Activated CD4-positive, alpha-beta memory T cell treated with anti-CD3 and anti-CD28 coated beads for 36 hours (primary cell): ENCODE results near the gene AKR1A1. TPM values are rescaled to one million over a fixed set of nuclear protein-coding genes. Genes with fewer than 3 reads are reported as not detected.
A peak's percentile ranks its signal among the peaks of the same experiment; 100 is the strongest.
"Not testable (repeated sequence)": the region's sequence is repeated elsewhere in the genome, so short reads cannot be mapped to it uniquely, and the experiment has no call there.

Experiments
- CTCF ChIA-PET: fragments of 350-600 bp; sonication (Branson Sonifier 250); formaldehyde crosslinking; loops from one replicate; lab custom pipeline; 2021; ENCODE audit warnings: antibody characterized with exemption, inconsistent platforms; lab: Charles Lee
- POLR2A ChIA-PET: fragments of 350-600 bp; sonication (Branson Sonifier 250); formaldehyde crosslinking; loops from one replicate; lab custom pipeline; 2021; ENCODE audit warnings: antibody characterized with exemption; lab: Charles Lee
- DNase-seq: peaks from one replicate; pipeline ENCODE4 v3.0.0-alpha.2; 2020
- H3K27ac Mint-ChIP-seq: one replicate; pipeline ENCODE4 v1.8.0; 2021; ENCODE audit warnings: mixed read lengths
- H3K27me3 Mint-ChIP-seq: one replicate; pipeline ENCODE4 v1.8.0; 2021; ENCODE audit warnings: mixed read lengths
- H3K36me3 Mint-ChIP-seq: one replicate; pipeline ENCODE4 v1.8.0; 2021; ENCODE audit warnings: mixed read lengths
- H3K4me1 Mint-ChIP-seq: one replicate; pipeline ENCODE4 v1.8.0; 2021; ENCODE audit warnings: low read depth, mixed read lengths
- H3K4me3 Mint-ChIP-seq: one replicate; pipeline ENCODE4 v1.8.0; 2021; ENCODE audit warnings: mild to moderate bottlenecking, mixed read lengths
- H3K9me3 Mint-ChIP-seq: one replicate; pipeline ENCODE4 v1.8.0; 2021; ENCODE audit warnings: mixed read lengths
- intact Hi-C: fragments of 100-400 bp; cut with micrococcal nuclease; formaldehyde crosslinking; loops from one replicate; pipeline ENCODE4 v1.15.1; 2023
- total RNA-seq, 2 experiments: library from RNA; stranded (reverse); gene quantifications; one replicate each; pipeline ENCODE4 v1.2.3, GENCODE V29; 2021

AKR1A1 gene
- total RNA-seq, 2 experiments from 2014 or later: 184 TPM

DNA sequence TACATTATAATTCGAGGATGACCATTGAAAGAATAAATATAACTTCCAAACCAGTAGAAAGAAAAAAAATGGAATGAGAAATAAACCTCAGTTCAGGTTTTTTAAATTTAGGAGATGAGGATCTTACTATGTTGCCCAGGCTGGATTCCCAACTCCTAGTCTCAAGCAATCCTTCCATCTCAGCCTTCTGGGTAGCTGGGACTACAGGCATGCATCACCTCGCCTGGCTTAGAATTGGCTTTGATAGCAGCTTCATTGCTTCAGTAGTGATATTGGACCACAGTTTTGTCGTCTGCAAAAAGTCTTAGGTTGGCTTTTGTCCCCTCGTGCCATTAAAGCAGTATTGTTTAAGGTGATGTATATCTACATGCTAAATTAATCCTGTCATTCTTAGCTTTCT lies 36.1 kb downstream of the AKR1A1 start:
- POLR2A ChIA-PET: interaction anchor here (1.1 to 5.1 kb wide), 3 partner anchors 65 to 247 kb away, joined by 3 to 32 read pairs (median 14); partner anchors contain the start of genes MUTYH, PRDX1 and TOE1
- H3K4me3 Mint-ChIP-seq: peak overlapping the region; percentile 99
- no peaks in the 10 kb centered on the region for H3K9me3 Mint-ChIP-seq

DNA sequence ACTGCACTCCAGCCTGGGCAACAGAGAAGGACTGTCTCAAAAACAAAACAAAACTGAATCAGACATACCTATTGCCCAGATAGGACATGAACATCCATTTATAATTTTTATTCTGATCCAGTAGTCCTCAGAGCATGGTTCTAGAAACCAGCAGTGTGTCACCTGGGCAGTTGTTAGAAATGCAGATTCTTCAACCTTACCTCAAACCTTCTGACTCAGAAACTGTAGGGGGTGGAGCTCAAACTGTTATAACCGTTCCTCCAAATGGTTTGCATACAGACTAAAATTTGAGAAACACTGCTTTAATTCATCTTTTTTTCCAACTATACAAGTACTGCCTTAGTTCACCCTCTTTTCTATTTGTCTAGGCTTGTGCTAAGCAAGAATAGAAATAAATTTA lies 39.2 kb downstream of the AKR1A1 start:
- POLR2A ChIA-PET: interaction anchor here (2.2 kb wide), 1 partner anchor 68 kb away, joined by 7 read pairs; the partner anchor contains the start of gene PRDX1
- no peak overlapping the region for H3K4me3 Mint-ChIP-seq
- no peak for DNase-seq
- H3K27ac Mint-ChIP-seq: no peak overlapping the region
- peaks cover 36% of the 10 kb centered on the region for H3K4me1 Mint-ChIP-seq
- CTCF ChIA-PET: interaction anchor here (1.3 kb wide), 1 partner anchor 77 kb away, joined by 4 read pairs; no protein-coding TSS in a partner anchor
- intact Hi-C loops: loop anchor here (5.0 to 10.0 kb wide), 2 partner anchors 252 to 865 kb away; no protein-coding TSS in a partner anchor
- H3K36me3 Mint-ChIP-seq: peaks cover 34% of the 10 kb centered on the region
- H3K9me3 Mint-ChIP-seq: no peaks in the 10 kb centered on the region
- H3K27me3 Mint-ChIP-seq: no peaks in the 10 kb centered on the region

More for the DNA sequence above, 36.1 kb downstream of the AKR1A1 start:
- no peak for DNase-seq
- intact Hi-C loops: loop anchor here (1.0 to 10.0 kb wide), 3 partner anchors 74 to 862 kb away; no protein-coding TSS in a partner anchor
- Mint-ChIP-seq H3K27me3 (no peaks in the 10 kb centered on the region), H3K27ac (peak overlapping the region; percentile 98), H3K36me3 (peaks cover 20% of the 10 kb centered on the region), H3K4me1 (peaks cover 37% of the 10 kb centered on the region)
- CTCF ChIA-PET: interaction anchor here (2.2 kb wide), 1 partner anchor 94 kb away, joined by 9 read pairs; no protein-coding TSS in a partner anchor

DNA sequence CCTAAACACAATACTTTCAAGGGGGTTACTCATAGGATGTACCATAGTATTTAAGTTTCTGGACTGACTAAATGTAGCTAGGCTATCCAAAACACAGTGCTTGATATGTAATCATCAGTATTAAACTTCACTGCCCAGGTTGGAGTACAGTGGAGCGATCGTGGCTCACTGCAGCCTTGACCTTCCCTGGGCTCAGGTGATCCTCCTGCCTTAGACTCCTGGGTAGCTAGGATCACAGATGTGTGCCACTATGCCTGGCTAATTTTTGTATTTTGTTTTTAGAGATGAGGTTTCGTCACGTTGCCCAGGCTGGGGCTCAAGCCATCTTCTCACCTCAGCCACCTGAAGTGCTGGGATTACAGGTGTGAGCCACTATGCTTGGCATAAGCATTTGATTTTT lies 43.8 kb downstream of the AKR1A1 start:
- Mint-ChIP-seq H3K4me1 (peaks cover 23% of the 10 kb centered on the region), H3K4me3 (no peak overlapping the region), H3K36me3 (peaks cover 35% of the 10 kb centered on the region), H3K27ac (no peak overlapping the region), H3K9me3 (no peaks in the 10 kb centered on the region), H3K27me3 (no peaks in the 10 kb centered on the region)
- intact Hi-C loops: no loop called here
- no peak for DNase-seq
- ChIA-PET POLR2A (no interaction called here), CTCF (no interaction called here)

DNA sequence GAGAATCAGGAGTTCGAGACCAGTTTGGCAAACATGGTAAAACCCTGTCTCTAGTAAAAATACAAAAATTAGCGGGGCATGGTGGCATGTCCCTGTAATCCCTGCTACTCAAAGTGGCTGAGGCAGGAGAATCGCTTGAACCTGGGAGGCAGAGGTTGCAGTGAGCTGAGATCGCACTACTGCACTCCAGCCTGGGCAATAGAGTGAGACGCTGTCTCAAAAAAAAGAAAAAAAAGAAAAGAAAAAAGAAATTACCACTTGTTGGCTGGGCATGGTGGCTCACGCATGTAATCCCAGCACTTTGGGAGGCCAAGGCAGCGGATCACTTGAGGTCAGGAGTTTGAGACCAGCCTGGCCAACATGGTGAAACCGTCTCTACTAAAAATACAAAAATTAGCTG lies 46.1 kb downstream of the AKR1A1 start:
- DNase-seq, H3K27ac Mint-ChIP-seq, H3K27me3 Mint-ChIP-seq, H3K9me3 Mint-ChIP-seq, intact Hi-C loops, H3K4me3 Mint-ChIP-seq, CTCF ChIA-PET, POLR2A ChIA-PET: not testable (repeated sequence)
- H3K4me1 Mint-ChIP-seq: peaks cover 35% of the 10 kb centered on the region
- peaks cover 30% of the 10 kb centered on the region for H3K36me3 Mint-ChIP-seq

DNA sequence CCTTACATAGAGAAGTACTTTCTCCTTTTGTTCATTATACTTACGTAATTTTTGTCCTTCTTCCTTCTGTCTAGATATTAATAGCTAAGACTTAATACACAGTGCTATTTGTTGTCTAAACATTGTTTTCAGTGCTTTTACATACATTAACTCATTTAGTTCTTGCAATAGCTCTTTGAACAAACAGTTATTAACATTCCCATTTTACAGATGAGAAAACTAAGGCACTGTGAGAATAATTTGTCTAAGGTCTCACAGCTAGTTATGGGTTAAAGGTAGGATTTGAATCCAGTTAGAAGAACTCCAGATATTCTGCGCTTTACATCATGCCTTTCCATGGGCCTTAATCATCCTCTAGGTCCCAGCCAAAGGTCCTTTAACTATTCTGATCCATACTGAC lies 53.6 kb downstream of the AKR1A1 start:
- ChIA-PET POLR2A (no interaction called here), CTCF (no interaction called here)
- no peak overlapping the region for H3K4me3 Mint-ChIP-seq
- intact Hi-C loops: no loop called here
- no peaks in the 10 kb centered on the region for H3K9me3 Mint-ChIP-seq
- peaks cover 39% of the 10 kb centered on the region for H3K4me1 Mint-ChIP-seq
- DNase-seq: no peak
- no peak overlapping the region for H3K27ac Mint-ChIP-seq
- H3K36me3 Mint-ChIP-seq: peaks cover 45% of the 10 kb centered on the region
- H3K27me3 Mint-ChIP-seq: no peaks in the 10 kb centered on the region

DNA sequence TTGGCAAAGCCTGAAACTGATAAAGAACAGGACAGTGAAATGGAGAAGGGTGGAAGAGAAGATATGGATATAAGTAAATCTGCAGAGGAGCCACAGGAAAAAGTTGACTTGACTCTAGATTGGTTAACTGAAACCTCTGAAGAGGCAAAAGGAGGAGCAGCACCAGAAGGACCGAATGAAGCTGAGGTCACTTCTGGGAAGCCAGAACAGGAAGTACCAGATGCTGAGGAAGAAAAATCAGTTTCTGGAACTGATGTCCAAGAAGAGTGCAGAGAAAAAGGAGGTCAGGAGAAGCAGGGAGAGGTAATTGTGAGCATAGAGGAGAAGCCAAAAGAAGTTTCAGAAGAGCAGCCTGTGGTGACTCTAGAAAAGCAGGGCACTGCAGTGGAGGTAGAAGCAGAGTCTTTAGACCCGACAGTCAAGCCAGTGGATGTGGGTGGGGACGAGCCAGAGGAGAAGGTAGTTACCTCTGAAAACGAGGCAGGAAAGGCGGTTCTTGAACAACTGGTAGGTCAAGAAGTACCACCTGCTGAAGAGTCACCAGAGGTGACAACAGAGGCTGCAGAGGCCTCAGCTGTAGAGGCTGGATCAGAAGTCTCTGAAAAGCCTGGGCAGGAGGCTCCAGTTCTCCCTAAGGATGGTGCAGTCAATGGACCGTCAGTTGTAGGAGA lies 56.9 kb downstream of the AKR1A1 start:
- intact Hi-C loops: no loop called here
- Mint-ChIP-seq H3K4me1 (peaks cover 21% of the 10 kb centered on the region), H3K9me3 (no peaks in the 10 kb centered on the region), H3K4me3 (no peak overlapping the region), H3K36me3 (peaks cover 50% of the 10 kb centered on the region), H3K27me3 (no peaks in the 10 kb centered on the region), H3K27ac (peak overlapping the region; percentile 44)
- no peak for DNase-seq
- CTCF ChIA-PET: no interaction called here
- POLR2A ChIA-PET: no interaction called here

DNA sequence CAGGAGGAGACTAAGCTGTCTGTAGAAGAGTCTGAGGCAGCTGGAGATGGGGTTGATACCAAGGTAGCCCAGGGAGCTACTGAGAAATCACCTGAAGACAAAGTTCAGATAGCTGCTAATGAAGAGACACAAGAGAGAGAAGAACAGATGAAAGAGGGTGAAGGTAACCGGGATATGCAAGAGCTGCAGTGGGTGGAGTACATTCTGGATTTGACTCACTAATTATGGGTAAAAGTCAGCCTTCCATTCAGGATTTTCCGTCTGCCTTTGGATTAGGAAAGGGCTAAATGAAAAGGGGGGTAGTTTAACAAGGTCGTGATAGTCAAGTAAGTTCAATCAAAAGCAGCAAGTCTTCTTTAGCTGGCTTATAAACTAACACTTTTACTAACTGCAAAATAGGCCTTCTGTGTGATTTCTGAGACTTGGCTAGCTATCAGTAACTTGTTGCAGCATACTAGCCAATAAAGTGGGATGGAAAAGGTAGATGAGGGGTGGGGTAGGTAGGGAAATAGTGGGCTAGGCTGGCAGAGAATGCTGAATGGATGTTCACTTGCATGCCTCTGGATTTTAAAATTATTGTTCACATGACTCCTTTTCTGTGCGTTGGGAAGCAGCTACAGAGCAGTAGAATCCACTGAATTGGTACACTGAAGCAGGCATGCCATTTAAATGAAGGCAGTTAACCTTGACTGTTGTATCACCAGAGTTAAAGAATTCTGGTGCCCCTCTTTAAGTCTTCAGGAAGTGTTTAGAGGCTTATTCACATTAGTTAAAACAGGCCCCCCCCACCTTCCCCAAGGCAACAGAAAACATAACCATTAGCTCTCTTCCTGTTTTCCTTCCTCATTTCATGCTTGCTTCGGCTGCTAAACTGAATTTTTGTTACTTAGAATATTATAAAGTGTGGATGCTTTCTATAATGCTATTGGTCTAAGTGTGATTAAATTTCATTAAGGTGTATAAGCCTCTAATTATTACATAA lies 57.8 kb downstream of the AKR1A1 start:
- POLR2A ChIA-PET: no interaction called here
- Mint-ChIP-seq H3K27me3 (no peaks in the 10 kb centered on the region), H3K9me3 (no peaks in the 10 kb centered on the region), H3K36me3 (peaks cover 47% of the 10 kb centered on the region), H3K4me3 (no peak overlapping the region), H3K27ac (peak overlapping the region; percentile 60), H3K4me1 (peaks cover 21% of the 10 kb centered on the region)
- intact Hi-C loops: no loop called here
- CTCF ChIA-PET: no interaction called here
- DNase-seq: no peak

DNA sequence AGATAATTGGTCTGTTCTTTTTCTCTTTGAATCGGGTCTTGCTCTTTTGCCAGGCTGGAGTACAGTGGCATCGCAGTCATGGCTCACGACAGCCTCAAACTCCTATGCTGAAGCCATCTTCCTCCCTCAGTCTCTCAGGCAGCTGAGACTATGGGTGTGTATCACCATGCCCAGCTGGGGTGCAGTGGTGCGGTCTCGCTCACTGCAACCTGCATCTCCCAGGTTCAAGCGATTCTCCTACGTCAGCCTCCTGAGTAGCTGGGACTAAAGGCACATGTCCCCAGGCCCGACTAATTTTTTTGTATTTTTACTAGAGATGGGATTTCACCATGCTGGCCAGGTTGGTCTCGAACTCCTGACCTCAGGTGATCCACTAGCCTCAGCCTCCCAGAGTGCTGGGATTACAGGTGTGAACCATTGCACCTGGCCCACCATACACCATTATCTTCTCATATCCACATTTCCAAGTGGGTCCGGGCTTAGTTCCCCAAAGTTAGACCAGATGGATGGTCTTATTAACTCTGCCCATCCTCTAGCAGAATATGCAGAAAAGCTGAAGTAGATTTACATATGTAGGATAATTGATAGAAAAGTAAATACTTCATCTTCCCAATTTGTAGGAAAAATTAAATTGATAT lies 60.1 kb downstream of the AKR1A1 start:
- H3K27ac Mint-ChIP-seq: no peak overlapping the region
- intact Hi-C loops: loop anchor here (5.0 kb wide), 1 partner anchor 42 kb away; no protein-coding TSS in a partner anchor

DNA sequence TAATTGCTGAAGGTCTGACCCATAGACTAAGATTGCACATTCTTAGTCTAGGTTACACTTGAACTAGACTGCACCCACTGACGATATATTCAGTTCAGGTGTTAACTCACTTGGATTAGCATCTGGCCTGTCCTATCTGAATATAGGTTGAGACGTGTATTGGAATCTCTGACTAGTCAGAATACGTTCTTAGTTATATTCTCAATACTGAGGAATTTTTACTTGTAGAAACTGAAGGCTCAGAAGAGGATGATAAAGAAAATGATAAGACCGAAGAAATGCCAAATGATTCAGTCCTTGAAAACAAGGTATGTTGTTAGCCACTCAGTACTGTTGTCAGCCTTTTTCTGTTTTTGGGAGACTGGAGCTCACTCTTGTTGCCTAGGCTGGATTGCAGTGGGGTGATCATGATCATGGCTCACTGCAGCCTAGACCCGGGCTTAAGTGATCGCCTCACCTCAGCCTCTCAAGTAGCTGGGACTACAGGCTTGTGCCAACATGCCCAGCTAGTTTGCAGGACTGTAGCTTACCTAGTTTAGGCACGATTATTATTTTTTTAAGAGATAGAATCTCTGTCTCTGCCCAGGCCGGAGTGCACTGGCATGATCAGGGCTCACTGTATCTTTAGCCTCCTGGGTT lies 62.4 kb downstream of the AKR1A1 start:
- no peaks in the 10 kb centered on the region for H3K27me3 Mint-ChIP-seq
- no peak overlapping the region for H3K27ac Mint-ChIP-seq
- no peaks in the 10 kb centered on the region for H3K9me3 Mint-ChIP-seq
- peaks cover 6% of the 10 kb centered on the region for H3K4me1 Mint-ChIP-seq
- CTCF ChIA-PET: interaction anchor here (1.2 kb wide), 1 partner anchor 100 kb away, joined by 3 read pairs; no protein-coding TSS in a partner anchor
- peaks cover 53% of the 10 kb centered on the region for H3K36me3 Mint-ChIP-seq
- intact Hi-C loops: loop anchor here (5.0 kb wide), 1 partner anchor 39 kb away; no protein-coding TSS in a partner anchor
- no peak for DNase-seq
- POLR2A ChIA-PET: no interaction called here
- H3K4me3 Mint-ChIP-seq: no peak overlapping the region

More for the DNA sequence above, 60.1 kb downstream of the AKR1A1 start:
- H3K36me3 Mint-ChIP-seq: peaks cover 58% of the 10 kb centered on the region
- no peak overlapping the region for H3K4me3 Mint-ChIP-seq
- DNase-seq: no peak
- no peaks in the 10 kb centered on the region for H3K9me3 Mint-ChIP-seq
- H3K27me3 Mint-ChIP-seq: no peaks in the 10 kb centered on the region
- ChIA-PET CTCF (no interaction called here), POLR2A (no interaction called here)
- H3K4me1 Mint-ChIP-seq: peaks cover 21% of the 10 kb centered on the region

DNA sequence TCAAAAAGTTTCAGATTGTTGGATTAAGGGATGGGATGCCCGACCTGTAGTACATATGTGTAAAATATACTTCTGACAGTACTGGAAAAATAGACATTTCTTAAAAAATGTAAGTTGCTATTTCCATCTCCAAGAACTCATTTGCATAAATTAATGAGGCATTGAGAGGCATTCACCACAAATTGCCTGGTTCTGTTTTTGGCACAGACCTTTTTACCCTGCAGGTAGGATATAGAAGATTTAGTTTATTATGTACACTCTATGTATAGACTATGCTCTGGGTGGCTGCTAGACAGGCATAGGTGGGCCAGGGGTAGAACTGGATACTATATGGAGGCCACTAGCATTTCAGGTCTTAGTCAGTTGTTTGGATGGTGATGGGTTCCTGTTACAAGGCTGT lies 65.3 kb downstream of the AKR1A1 start:
- no peak for DNase-seq
- Mint-ChIP-seq H3K27me3 (no peaks in the 10 kb centered on the region), H3K27ac (no peak overlapping the region), H3K4me3 (no peak overlapping the region), H3K9me3 (no peaks in the 10 kb centered on the region), H3K4me1 (no peaks in the 10 kb centered on the region), H3K36me3 (peaks cover 34% of the 10 kb centered on the region)
- intact Hi-C loops: no loop called here
- ChIA-PET POLR2A (no interaction called here), CTCF (no interaction called here)

DNA sequence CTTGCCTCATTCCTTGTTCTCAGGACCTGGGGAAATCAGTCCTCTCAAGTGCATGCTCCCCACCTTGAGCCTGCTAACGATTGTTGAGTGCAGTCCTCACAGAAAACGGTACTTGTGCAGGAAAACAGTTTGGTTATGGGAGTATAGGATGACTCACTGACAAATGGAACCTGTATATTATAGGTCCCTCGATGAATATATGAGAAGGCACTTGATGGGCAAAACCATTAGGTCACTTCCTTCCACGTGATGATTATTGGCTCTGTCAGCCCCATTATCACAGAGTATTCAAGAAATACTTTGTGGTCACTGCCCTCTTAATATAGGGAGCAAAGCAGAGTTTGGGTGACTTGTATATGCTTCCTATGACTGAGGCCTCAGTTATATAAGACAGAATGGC lies 67.0 kb downstream of the AKR1A1 start:
- CTCF ChIA-PET: no interaction called here
- H3K27ac Mint-ChIP-seq: peak overlapping the region; percentile 28

More for the DNA sequence above, 67.0 kb downstream of the AKR1A1 start:
- POLR2A ChIA-PET: no interaction called here
- intact Hi-C loops: no loop called here
- Mint-ChIP-seq H3K4me1 (no peaks in the 10 kb centered on the region), H3K36me3 (peaks cover 32% of the 10 kb centered on the region), H3K9me3 (no peaks in the 10 kb centered on the region), H3K27me3 (no peaks in the 10 kb centered on the region), H3K4me3 (no peak overlapping the region)
- DNase-seq: no peak
